ENCODE measurements around the gene ATP2C2.
"Not testable (repeated sequence)": the region's sequence is repeated elsewhere in the genome, so short reads cannot be mapped to it uniquely, and the experiment has no call there.

ATP2C2 gene

GRCh38 chr16:84403435-84403834, 35.1 kb downstream of the ATP2C2 start:
- not testable (repeated sequence) for DNase-seq

- DNase-seq: no peak
Observed at GRCh38 chr16:84404324-84404723, 36.0 kb downstream of the ATP2C2 start.

GRCh38 chr16:84404936-84405639, 36.8 kb downstream of the ATP2C2 start:
- DNase-seq: no peak

- DNase-seq: no peak
Observed at GRCh38 chr16:84406006-84406963, 37.9 kb downstream of the ATP2C2 start.

- DNase-seq: no peak
Observed at GRCh38 chr16:84407588-84408313, 39.4 kb downstream of the ATP2C2 start.

GRCh38 chr16:84408314-84408690, 40.0 kb downstream of the ATP2C2 start:
- DNase-seq: no peak

- DNase-seq: no peak
Observed at GRCh38 chr16:84408856-84409255, 40.5 kb downstream of the ATP2C2 start.

GRCh38 chr16:84410361-84411138, 42.2 kb downstream of the ATP2C2 start:
- DNase-seq: no peak

GRCh38 chr16:84411768-84412167, 43.4 kb downstream of the ATP2C2 start:
- DNase-seq: no peak

GRCh38 chr16:84412262-84412661, 43.9 kb downstream of the ATP2C2 start:
- no peak for DNase-seq

GRCh38 chr16:84413244-84414004, 45.1 kb downstream of the ATP2C2 start:
- DNase-seq: no peak

- no peak for DNase-seq
Observed at GRCh38 chr16:84414789-84415326, 46.5 kb downstream of the ATP2C2 start.

- DNase-seq: no peak
Observed at GRCh38 chr16:84416407-84417321, 48.3 kb downstream of the ATP2C2 start.

GRCh38 chr16:84418056-84418849, 49.9 kb downstream of the ATP2C2 start:
- no peak for DNase-seq

- DNase-seq: no peak
Observed at GRCh38 chr16:84419730-84420129, 51.4 kb downstream of the ATP2C2 start.

- not testable (repeated sequence) for DNase-seq
Observed at GRCh38 chr16:84420556-84420955, 52.2 kb downstream of the ATP2C2 start.

- no peak for DNase-seq
Observed at GRCh38 chr16:84421081-84421937, 53.0 kb downstream of the ATP2C2 start.

GRCh38 chr16:84421938-84422220, 53.5 kb downstream of the ATP2C2 start:
- DNase-seq: no peak

GRCh38 chr16:84423416-84423837, 55.1 kb downstream of the ATP2C2 start:
- DNase-seq: no peak

All from NCI-H345 (cell line).